ENCODE results near the gene FLYWCH2. TPM values are rescaled to one million over a fixed set of nuclear protein-coding genes. Genes with fewer than 3 reads are reported as not detected.
A peak's percentile ranks its signal among the peaks of the same experiment; 100 is the strongest.

Gene FLYWCH2
- total RNA-seq, 1 experiment from 2014 or later = 16.5 TPM

DNA sequence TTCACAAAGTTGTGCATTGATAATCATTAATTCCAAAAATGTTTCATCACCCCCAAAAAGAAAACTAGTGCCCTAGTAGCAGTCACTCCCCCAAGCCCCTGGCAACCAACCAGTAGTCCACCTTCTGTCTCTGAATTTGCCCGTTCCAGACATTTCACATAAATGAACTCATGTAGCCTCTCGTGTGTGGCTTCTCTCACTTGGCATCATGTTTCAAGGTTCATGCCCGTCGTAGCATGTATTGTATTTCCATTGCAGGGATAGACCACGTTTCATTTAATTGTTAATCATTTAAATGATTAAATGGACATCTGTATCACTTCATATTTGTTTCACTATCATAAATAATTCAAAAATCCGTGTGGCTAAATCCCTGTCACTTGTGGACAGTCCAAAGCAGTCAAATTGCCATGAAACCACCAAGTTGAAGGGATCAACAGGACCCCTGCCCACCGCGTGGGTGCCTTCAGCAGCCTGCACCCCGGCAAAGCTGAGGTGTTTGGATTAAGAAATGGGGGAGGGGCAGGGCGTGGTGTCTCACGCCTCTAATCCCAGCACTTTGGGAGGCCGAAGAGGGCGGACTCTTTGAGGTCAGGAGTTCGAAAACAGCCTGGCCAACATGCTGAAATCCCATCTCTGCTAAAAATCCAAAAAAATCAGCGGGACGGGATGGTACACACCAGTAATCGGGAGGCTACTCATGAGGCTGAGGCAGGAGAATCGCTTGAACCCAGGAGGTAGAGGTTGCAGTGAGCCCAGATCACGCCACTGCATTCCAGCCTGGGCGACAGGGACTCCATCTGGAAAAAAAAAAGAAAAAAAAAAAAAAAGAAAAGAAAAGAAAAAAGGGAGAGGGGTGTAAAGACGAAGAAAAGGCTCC is 8.7 kb upstream of the FLYWCH2 start:
- H3K9me3 Mint-ChIP-seq = no peaks in the 10 kb centered on the region; a peak in 1 of 5 replicates
- TF ChIP-seq, protein P1, sequence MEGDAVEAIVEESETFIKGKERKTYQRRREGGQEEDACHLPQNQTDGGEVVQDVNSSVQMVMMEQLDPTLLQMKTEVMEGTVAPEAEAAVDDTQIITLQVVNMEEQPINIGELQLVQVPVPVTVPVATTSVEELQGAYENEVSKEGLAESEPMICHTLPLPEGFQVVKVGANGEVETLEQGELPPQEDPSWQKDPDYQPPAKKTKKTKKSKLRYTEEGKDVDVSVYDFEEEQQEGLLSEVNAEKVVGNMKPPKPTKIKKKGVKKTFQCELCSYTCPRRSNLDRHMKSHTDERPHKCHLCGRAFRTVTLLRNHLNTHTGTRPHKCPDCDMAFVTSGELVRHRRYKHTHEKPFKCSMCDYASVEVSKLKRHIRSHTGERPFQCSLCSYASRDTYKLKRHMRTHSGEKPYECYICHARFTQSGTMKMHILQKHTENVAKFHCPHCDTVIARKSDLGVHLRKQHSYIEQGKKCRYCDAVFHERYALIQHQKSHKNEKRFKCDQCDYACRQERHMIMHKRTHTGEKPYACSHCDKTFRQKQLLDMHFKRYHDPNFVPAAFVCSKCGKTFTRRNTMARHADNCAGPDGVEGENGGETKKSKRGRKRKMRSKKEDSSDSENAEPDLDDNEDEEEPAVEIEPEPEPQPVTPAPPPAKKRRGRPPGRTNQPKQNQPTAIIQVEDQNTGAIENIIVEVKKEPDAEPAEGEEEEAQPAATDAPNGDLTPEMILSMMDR (conservative IDR thresholded peaks at IDR 0.05) = no peak
- Histone ChIP-seq H3K4me1 (ENCODE audit: insufficient read depth, low read length) (0 out of 2 replicates have a peak, but pooled peaks cover 1% of the 10 kb centered on the region), H3K9ac (ENCODE audit: extremely low read depth, insufficient read length, low read length) (no peak overlapping the region), H3K79me2 (ENCODE audit: insufficient read depth, low read length) (no peaks in the 10 kb centered on the region), H3K9me3 (ENCODE audit: control insufficient read depth, low read depth, low read length) (no peaks in the 10 kb centered on the region), H2AFZ (ENCODE audit: low read length) (no peak overlapping the region), H3K14ac (ENCODE audit: insufficient read depth, low read length) (no peak overlapping the region), H3K18ac (ENCODE audit: insufficient read length, low read depth, low read length) (no peak overlapping the region), H3K4me2 (ENCODE audit: insufficient read depth, insufficient read length, low read length) (no peak overlapping the region), H4K20me1 (ENCODE audit: control insufficient read depth, insufficient read depth, insufficient read length) (no peaks in the 10 kb centered on the region), H3K27ac (ENCODE audit: insufficient read length, low read depth, low read length) (no peak overlapping the region), H3K56ac (ENCODE audit: insufficient read length, low read depth, low read length) (no peak overlapping the region), H3T11ph (ENCODE audit: low read length) (no peak overlapping the region), H3K4ac (ENCODE audit: low read depth, low read length) (no peak overlapping the region), H4K5ac (ENCODE audit: insufficient read length, low read depth, low read length) (no peak overlapping the region), H3K23me2 (ENCODE audit: insufficient read length, low read depth, low read length, poor library complexity, severe bottlenecking) (no peaks in the 10 kb centered on the region), H2BK120ac (ENCODE audit: low read depth, low read length, poor library complexity, severe bottlenecking) (no peak overlapping the region), H3K23ac (ENCODE audit: insufficient read length, low read depth, low read length) (no peak overlapping the region), H2AK5ac (ENCODE audit: insufficient read length, low read length) (no peak overlapping the region), H3K79me1 (ENCODE audit: insufficient read depth, low read depth, low read length, poor library complexity, severe bottlenecking) (no peaks in the 10 kb centered on the region), H4K91ac (ENCODE audit: insufficient read length, low read depth, low read length) (no peak overlapping the region), H2BK5ac (ENCODE audit: insufficient read length, low read length) (no peak overlapping the region), H2BK20ac (ENCODE audit: low read depth, low read length, poor library complexity, severe bottlenecking) (no peak overlapping the region), H2BK15ac (ENCODE audit: low read depth, low read length) (no peak overlapping the region), H4K8ac (replicated peaks; ENCODE audit: insufficient read length, low read depth, low read length) (no peak overlapping the region), H2BK12ac (ENCODE audit: insufficient read length, low read depth, low read length) (no peak overlapping the region), H3K27me3 (ENCODE audit: insufficient read depth, low read length) (no peaks in the 10 kb centered on the region)
- H3K4me1 Mint-ChIP-seq = peaks cover 0 to 7% of the 10 kb centered on the region in 2 experiments; a peak in 2 of 4 replicates
- H3K4me3 Mint-ChIP-seq = peak overlapping the region in 1 of 2 experiments; percentile 55; a peak in 2 of 5 replicates
- no CpG with 5 or more reads among the region's 21 CpGs for WGBS (ENCODE audit: extremely low coverage, insufficient read length, low lambda C conversion rate)
- H3K36me3 Mint-ChIP-seq (ENCODE audit: insufficient read depth in 1 of 3, low read depth in 3 of 3) = no peaks in the 10 kb centered on the region
- no peak overlapping the region; a peak in 2 of 7 replicates for H3K27ac Mint-ChIP-seq
- DNase-seq = no peak
- peaks cover 42% of the 10 kb centered on the region for H3K27me3 Mint-ChIP-seq (ENCODE audit: low read depth)

Measured in H9 (cell line).